Measurements from ENCODE around the gene OLFML3.

OLFML3 gene

GRCh38 chr1:113986802-113987201 is 7.5 kb downstream of the OLFML3 start:
- Histone ChIP-seq H3K27ac (ENCODE audit: poor library complexity, severe bottlenecking) (no peak overlapping the region), H3K4me1 (ENCODE audit: insufficient read depth, poor library complexity, severe bottlenecking) (no peaks in the 10 kb centered on the region), H3K36me3 (ENCODE audit: low read depth) (no peaks in the 10 kb centered on the region), H3K4me3 (ENCODE audit: severe bottlenecking) (no peak overlapping the region), H3K9me3 (ENCODE audit: severe bottlenecking) (no peaks in the 10 kb centered on the region), H3K27me3 (ENCODE audit: insufficient read depth, poor library complexity, severe bottlenecking) (no peaks in the 10 kb centered on the region)
- ATAC-seq (ENCODE audit: low read depth) (no peak), DNase-seq (ENCODE audit: low spot score) (no peak)
- no peak for TF ChIP-seq CTCF (IDR thresholded peaks at IDR 0.05; ENCODE audit: poor library complexity, severe bottlenecking)

- no peaks in the 10 kb centered on the region for H3K27me3 ChIP-seq (ENCODE audit: insufficient read depth, poor library complexity, severe bottlenecking)
- no peak for DNase-seq (ENCODE audit: low spot score)
- no peaks in the 10 kb centered on the region for H3K9me3 ChIP-seq (ENCODE audit: severe bottlenecking)
- H3K4me1 ChIP-seq (ENCODE audit: insufficient read depth, poor library complexity, severe bottlenecking) = no peaks in the 10 kb centered on the region
- H3K4me3 ChIP-seq (ENCODE audit: severe bottlenecking) = no peak overlapping the region
- no peak for TF ChIP-seq CTCF (IDR thresholded peaks at IDR 0.05; ENCODE audit: poor library complexity, severe bottlenecking)
- no peak for ATAC-seq (ENCODE audit: low read depth)
- H3K36me3 ChIP-seq (ENCODE audit: low read depth) = no peaks in the 10 kb centered on the region
- H3K27ac ChIP-seq (ENCODE audit: poor library complexity, severe bottlenecking) = no peak overlapping the region
Observed at GRCh38 chr1:113987259-113987658, 8.0 kb downstream of the OLFML3 start.

DNA sequence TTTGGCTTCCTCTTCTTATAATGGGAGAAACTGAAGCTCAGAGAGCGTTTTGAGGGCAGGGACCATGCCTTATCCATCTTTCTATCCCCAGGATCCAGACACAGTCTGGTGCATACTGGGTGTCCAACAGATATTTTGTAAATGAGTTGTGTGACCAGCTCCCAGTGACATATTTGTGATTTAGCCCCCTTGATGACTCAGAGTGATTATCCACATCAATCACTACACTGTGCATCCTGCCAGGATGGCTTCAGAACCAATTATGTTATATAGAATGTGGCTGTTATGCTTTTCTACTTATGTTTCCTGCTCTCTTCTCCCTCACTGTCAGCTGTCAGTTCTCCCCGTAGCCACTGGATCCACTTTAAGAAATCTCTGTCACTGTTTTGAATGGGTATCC is 11.3 kb downstream of the OLFML3 start:
- Histone ChIP-seq H3K27ac (ENCODE audit: poor library complexity, severe bottlenecking) (no peak overlapping the region), H3K4me1 (ENCODE audit: insufficient read depth, poor library complexity, severe bottlenecking) (no peaks in the 10 kb centered on the region), H3K27me3 (ENCODE audit: insufficient read depth, poor library complexity, severe bottlenecking) (no peaks in the 10 kb centered on the region), H3K9me3 (ENCODE audit: severe bottlenecking) (no peaks in the 10 kb centered on the region), H3K36me3 (ENCODE audit: low read depth) (no peaks in the 10 kb centered on the region), H3K4me3 (ENCODE audit: severe bottlenecking) (no peak overlapping the region)
- DNase-seq (ENCODE audit: low spot score) (no peak), ATAC-seq (ENCODE audit: low read depth) (no peak)
- TF ChIP-seq CTCF (IDR thresholded peaks at IDR 0.05; ENCODE audit: poor library complexity, severe bottlenecking) = no peak

- Histone ChIP-seq H3K9me3 (ENCODE audit: severe bottlenecking) (no peaks in the 10 kb centered on the region), H3K4me3 (ENCODE audit: severe bottlenecking) (no peak overlapping the region), H3K27me3 (ENCODE audit: insufficient read depth, poor library complexity, severe bottlenecking) (no peaks in the 10 kb centered on the region), H3K27ac (ENCODE audit: poor library complexity, severe bottlenecking) (no peak overlapping the region), H3K36me3 (ENCODE audit: low read depth) (no peaks in the 10 kb centered on the region), H3K4me1 (ENCODE audit: insufficient read depth, poor library complexity, severe bottlenecking) (no peaks in the 10 kb centered on the region)
- DNase-seq (ENCODE audit: low spot score) = no peak
- ATAC-seq (ENCODE audit: low read depth) = no peak
- TF ChIP-seq CTCF (IDR thresholded peaks at IDR 0.05; ENCODE audit: poor library complexity, severe bottlenecking) = no peak
Observed at GRCh38 chr1:113990961-113991360, 11.7 kb downstream of the OLFML3 start.

DNA sequence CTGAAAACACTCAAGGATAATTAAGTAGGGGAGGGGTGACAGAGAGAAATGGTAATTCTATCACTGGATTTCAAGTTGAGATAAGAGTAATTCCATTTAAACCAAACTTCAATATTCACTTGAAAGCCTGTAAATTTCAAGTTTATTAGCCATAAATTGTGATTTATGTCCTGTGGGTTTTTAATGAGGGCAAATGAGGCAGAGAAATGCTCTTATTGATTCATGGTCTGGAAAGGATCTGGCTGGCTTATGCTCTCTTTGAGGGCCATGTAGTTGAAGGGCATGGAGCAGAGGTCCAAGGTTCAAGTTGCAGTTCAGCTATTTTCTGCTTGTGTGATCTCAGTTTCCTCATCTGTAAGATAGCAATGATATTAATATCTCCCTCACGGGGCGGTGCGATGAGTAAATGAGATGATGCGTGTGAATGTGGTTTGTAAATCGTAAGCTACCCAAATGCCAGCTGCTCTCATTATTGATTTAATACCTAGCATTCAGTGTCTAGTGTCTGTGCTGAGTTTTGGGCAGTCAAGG is 12.3 kb downstream of the OLFML3 start:
- Histone ChIP-seq H3K4me1 (ENCODE audit: insufficient read depth, poor library complexity, severe bottlenecking) (no peaks in the 10 kb centered on the region), H3K36me3 (ENCODE audit: low read depth) (no peaks in the 10 kb centered on the region), H3K27ac (ENCODE audit: poor library complexity, severe bottlenecking) (no peak overlapping the region), H3K27me3 (ENCODE audit: insufficient read depth, poor library complexity, severe bottlenecking) (no peaks in the 10 kb centered on the region), H3K9me3 (ENCODE audit: severe bottlenecking) (no peaks in the 10 kb centered on the region), H3K4me3 (ENCODE audit: severe bottlenecking) (no peak overlapping the region)
- no peak for TF ChIP-seq CTCF (IDR thresholded peaks at IDR 0.05; ENCODE audit: poor library complexity, severe bottlenecking)
- no peak for ATAC-seq (ENCODE audit: low read depth)
- no peak for DNase-seq (ENCODE audit: low spot score)
